Measurements from ENCODE around the gene MRGPRG. TPM values are rescaled to one million over a fixed set of nuclear protein-coding genes. Genes with fewer than 3 reads are reported as not detected.
"Not testable (repeated sequence)": the region's sequence is repeated elsewhere in the genome, so short reads cannot be mapped to it uniquely, and the experiment has no call there.

The MRGPRG gene, protein sequence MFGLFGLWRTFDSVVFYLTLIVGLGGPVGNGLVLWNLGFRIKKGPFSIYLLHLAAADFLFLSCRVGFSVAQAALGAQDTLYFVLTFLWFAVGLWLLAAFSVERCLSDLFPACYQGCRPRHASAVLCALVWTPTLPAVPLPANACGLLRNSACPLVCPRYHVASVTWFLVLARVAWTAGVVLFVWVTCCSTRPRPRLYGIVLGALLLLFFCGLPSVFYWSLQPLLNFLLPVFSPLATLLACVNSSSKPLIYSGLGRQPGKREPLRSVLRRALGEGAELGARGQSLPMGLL
- not detected in 2 replicates for total RNA-seq (2011; cell fraction: chromatin; rRNA removed; ENCODE audit: low replicate concordance)
- total RNA-seq (2011; cell fraction: nucleolus; rRNA removed) = not detected in 2 replicates
- total RNA-seq (2011; cell fraction: nucleoplasm; rRNA removed) = not detected in 2 replicates
- total RNA-seq (2014; rRNA removed) (not detected in 2 replicates), total RNA-seq (2014; rRNA removed; fragmentation: Illumina TruSeq; extraction: Trizol) (not detected in 2 replicates), total RNA-seq (2015; rRNA removed; fragmentation: Illumina TruSeq; extraction: Trizol) (not detected in 2 replicates), total RNA-seq (2021) (not detected in 2 replicates), polyA plus RNA-seq (2011; rRNA removed) (not detected in 2 replicates), polyA plus RNA-seq (2014; fragmentation: Illumina TruSeq; extraction: Trizol) (not detected in 2 replicates), polyA plus RNA-seq (2014; fragmentation: Nextera tagmentation; extraction: Ambion mirVana) (not detected), polyA plus RNA-seq (2014; rRNA removed) (not detected in 2 replicates), polyA minus RNA-seq (2011; rRNA and poly(A)+ RNA removed) (not detected in 2 replicates), Bru-seq, nascent RNA (not detected), BruChase-seq, experiment 1, labeled RNA remaining after a 2-hour chase (not detected), BruChase-seq, experiment 2, labeled RNA remaining after a 6-hour chase (not detected)
- not detected in 2 replicates for polyA plus RNA-seq (2011; cell fraction: cytosol; rRNA removed)
- polyA plus RNA-seq (2011; cell fraction: nucleus; rRNA removed) = not detected in 2 replicates
- not detected in 2 replicates for polyA plus RNA-seq (2012)
- polyA minus RNA-seq (2011; cell fraction: cytosol; rRNA and poly(A)+ RNA removed) = not detected in 2 replicates
- not detected in 2 replicates for polyA minus RNA-seq (2011; cell fraction: nucleus; rRNA and poly(A)+ RNA removed)
- long read RNA-seq, experiment 1 = 0 reads
- long read RNA-seq, experiment 2 = 0 reads
- long read RNA-seq, experiment 3 = 0 reads

- H3K4me3 ChIP-seq = no peak within 1 kb of the TSS
- no peak within 1 kb of the TSS for H3K27ac ChIP-seq (ENCODE audit: extremely low read depth, low read depth, low read length)
- 63% methylated on average over 31 of the region's 35 CpGs for WGBS (ENCODE audit: insufficient coverage, low coverage, missing lambda C conversion rate)
- CTCF ChIA-PET (ENCODE audit: low intra/inter-chr PET ratio) = no interaction called here
- POLR2A ChIA-PET = interaction anchor here (1.2 kb wide), 1 partner anchor 10 kb away, joined by 4 read pairs; no protein-coding TSS in a partner anchor
- in situ Hi-C loops (cut with MboI) = no loop called here
- no peaks in the 10 kb centered on the region for H3K9me3 ChIP-seq (replicated peaks; ENCODE audit: control insufficient read depth, insufficient read depth, low read depth, low read length)
- no peak within 1 kb of the TSS for H3K9ac ChIP-seq (ENCODE audit: insufficient read depth in 1 of 2, low read depth in 2 of 2, low read length in 2 of 2)
- no peak for FAIRE-seq
- BruUV-seq (replicated peaks) = no TSS peak
- no peaks in the 10 kb centered on the region for H3K79me2 ChIP-seq (ENCODE audit: control insufficient read depth, insufficient read depth, low read length)
- H3K4me1 ChIP-seq (replicated peaks in 1 of 2; ENCODE audit: control insufficient read depth in 2 of 2, insufficient read depth in 2 of 2, low read length in 2 of 2) = peaks cover 15 to 81% of the 10 kb centered on the region in 2 experiments; a peak in 4 of 5 replicates
- no peak for DNase-seq (ENCODE audit: extremely low read depth in 1 of 4, low spot score in 3 of 4)
- H4K20me1 ChIP-seq (replicated peaks; ENCODE audit: control insufficient read depth, insufficient read depth, low read length) = no peaks in the 10 kb centered on the region
- H3K27me3 ChIP-seq (ENCODE audit: control insufficient read depth in 2 of 2, insufficient read depth in 2 of 2, low read length in 2 of 2) = peaks cover 0 to 7% of the 10 kb centered on the region in 2 experiments; a peak in 1 of 5 replicates
- H3K4me2 ChIP-seq (ENCODE audit: insufficient read depth, low read length) = peak within 1 kb of the TSS; percentile 17; the same call in 1 of the 2 replicates
- H3K9me1 ChIP-seq (ENCODE audit: control insufficient read depth, insufficient read depth, low read length) = no peaks in the 10 kb centered on the region
- TF ChIP-seq NR2C2 (CRISPR knock-in tag; IDR thresholded peaks at IDR 0.05) (no peak), NR2C2 (tag; IDR thresholded peaks at IDR 0.05) (no peak), FOXJ2 (tag; IDR thresholded peaks at IDR 0.05) (no peak), RAD51 (IDR thresholded peaks at IDR 0.05; ENCODE audit: borderline replicate concordance, low read depth) (no peak), ZNF263 (CRISPR knock-in tag; IDR thresholded peaks at IDR 0.05; ENCODE audit: borderline replicate concordance) (no peak), CEBPB (tag; IDR thresholded peaks at IDR 0.05) (no peak)
- intact Hi-C loops (cut with micrococcal nuclease) = loop anchor here (5.0 kb wide), 1 partner anchor 189 kb away; no protein-coding TSS in a partner anchor
- H2AFZ ChIP-seq (ENCODE audit: low read depth, low read length) = peak within 1 kb of the TSS; percentile 61; the same call in 1 of the 2 replicates
- H3K36me3 ChIP-seq (ENCODE audit: control insufficient read depth, insufficient read depth, low read length) = no peaks in the 10 kb centered on the region
- ATAC-seq = no peak
Observed at GRCh38 chr11:3218483-3219280, at the start of gene MRGPRG. MRGPRG (minus strand) TSS chr11:3218813; CDS start chr11:3218813, 0 bp downstream.

- peak; percentile 69 for FAIRE-seq
- DNase-seq (ENCODE audit: extremely low read depth in 1 of 4, low spot score in 3 of 4) = peak in 1 of 4 experiments; percentile 52
Observed at GRCh38 chr11:3262548-3262947, 43.9 kb upstream of the MRGPRG start.

More at GRCh38 chr11:3262548-3262947, 43.9 kb upstream of the MRGPRG start:
- 0% methylated on average over 3 of the region's 7 CpGs for WGBS (ENCODE audit: insufficient coverage, low coverage, missing lambda C conversion rate)
- H3K27me3 ChIP-seq (ENCODE audit: control insufficient read depth in 2 of 2, insufficient read depth in 2 of 2, low read length in 2 of 2); intact Hi-C loops (cut with micrococcal nuclease); H3K4me1 ChIP-seq (replicated peaks in 1 of 2; ENCODE audit: control insufficient read depth in 2 of 2, insufficient read depth in 2 of 2, low read length in 2 of 2); H3K4me3 ChIP-seq; H2AFZ ChIP-seq (ENCODE audit: low read depth, low read length); H3K9me1 ChIP-seq (ENCODE audit: control insufficient read depth, insufficient read depth, low read length); H3K36me3 ChIP-seq (ENCODE audit: control insufficient read depth, insufficient read depth, low read length); CTCF ChIA-PET (ENCODE audit: low intra/inter-chr PET ratio); H4K20me1 ChIP-seq (replicated peaks; ENCODE audit: control insufficient read depth, insufficient read depth, low read length); POLR2A ChIA-PET; in situ Hi-C loops (cut with MboI); H3K9me3 ChIP-seq (replicated peaks; ENCODE audit: control insufficient read depth, insufficient read depth, low read depth, low read length); H3K4me2 ChIP-seq (ENCODE audit: insufficient read depth, low read length); H3K9ac ChIP-seq (ENCODE audit: insufficient read depth in 1 of 2, low read depth in 2 of 2, low read length in 2 of 2); H3K79me2 ChIP-seq (ENCODE audit: control insufficient read depth, insufficient read depth, low read length): not testable (repeated sequence)
- peak; percentile 83 for ATAC-seq
- H3K27ac ChIP-seq (ENCODE audit: extremely low read depth, low read depth, low read length) = peak overlapping the region; percentile 66; the same call in 2 of the 3 replicates
- TSS peak; percentile 51 for BruUV-seq (replicated peaks)

Data from K562 (cell line).